Measurements from ENCODE around the gene TNS2. TPM values are rescaled to one million over a fixed set of nuclear protein-coding genes. Genes with fewer than 3 reads are reported as not detected.

Gene TNS2
- total and polyA plus RNA-seq, 9 of the 15 experiments (the other 6 are each of a cell fraction or from before 2014, with no cell fraction given): 0.28 to 3.1 (median 1.2) TPM; not detected in 1

GRCh38 chr12:53054112-53054878 is 4.4 kb downstream of the TNS2 start (continued):
- no peak for TF ChIP-seq MLX (CRISPR knock-in tag; conservative IDR thresholded peaks at IDR 0.05)
- TF ChIP-seq ZNF280B (CRISPR knock-in tag; IDR thresholded peaks at IDR 0.05): no peak
- TF ChIP-seq ZNF3 (CRISPR knock-in tag; IDR thresholded peaks at IDR 0.05): no peak
- TF ChIP-seq ZNF785 (CRISPR knock-in tag; IDR thresholded peaks at IDR 0.05): no peak
- TF ChIP-seq ZNF121 (CRISPR knock-in tag; conservative IDR thresholded peaks at IDR 0.05): no peak
- TF ChIP-seq SMARCA4 (IDR thresholded peaks at IDR 0.05): peak; percentile 41; the same call in 1 of the 2 replicates
- TF ChIP-seq ELF2 (CRISPR knock-in tag; IDR thresholded peaks at IDR 0.05): no peak
- TF ChIP-seq SAFB2 (IDR thresholded peaks at IDR 0.05; ENCODE audit: borderline replicate concordance, low read depth, low read length, severe bottlenecking): no peak
- no peak for TF ChIP-seq COPS2 (conservative IDR thresholded peaks at IDR 0.05)
- 0 out of 2 replicates have a peak, but pooled peaks have one; percentile 47 for TF ChIP-seq MXI1 (IDR thresholded peaks at IDR 0.05; ENCODE audit: low read depth, low read length)
- TF ChIP-seq ZNF589 (CRISPR knock-in tag; IDR thresholded peaks at IDR 0.05; ENCODE audit: low read depth): no peak
- no peak for TF ChIP-seq SMARCC2 (IDR thresholded peaks at IDR 0.05; ENCODE audit: low read depth)
- TF ChIP-seq ZNF347 (CRISPR knock-in tag; IDR thresholded peaks at IDR 0.05; ENCODE audit: low read depth): no peak
- TF ChIP-seq CBX1 (IDR thresholded peaks at IDR 0.05; ENCODE audit: low read depth): no peak
- TF ChIP-seq PML (IDR thresholded peaks at IDR 0.05; ENCODE audit: low read length): no peak
- TF ChIP-seq ZNF212 (CRISPR knock-in tag; IDR thresholded peaks at IDR 0.05): no peak
- no peak for TF ChIP-seq ILK (tag; IDR thresholded peaks at IDR 0.05; ENCODE audit: borderline replicate concordance, low read depth)
- TF ChIP-seq U2AF1 (optimal IDR thresholded peaks at IDR 0.05; ENCODE audit: low read depth, low read length): no peak
- TF ChIP-seq WHSC1 (IDR thresholded peaks at IDR 0.05; ENCODE audit: low read length): no peak
- TF ChIP-seq RB1 (IDR thresholded peaks at IDR 0.05; ENCODE audit: low read depth): peak; percentile 70; the same call in 1 of the 2 replicates
- no peak for TF ChIP-seq KDM5B (IDR thresholded peaks at IDR 0.05; ENCODE audit: insufficient replicate concordance, low read depth, low read length)
- TF ChIP-seq, protein P1, sequence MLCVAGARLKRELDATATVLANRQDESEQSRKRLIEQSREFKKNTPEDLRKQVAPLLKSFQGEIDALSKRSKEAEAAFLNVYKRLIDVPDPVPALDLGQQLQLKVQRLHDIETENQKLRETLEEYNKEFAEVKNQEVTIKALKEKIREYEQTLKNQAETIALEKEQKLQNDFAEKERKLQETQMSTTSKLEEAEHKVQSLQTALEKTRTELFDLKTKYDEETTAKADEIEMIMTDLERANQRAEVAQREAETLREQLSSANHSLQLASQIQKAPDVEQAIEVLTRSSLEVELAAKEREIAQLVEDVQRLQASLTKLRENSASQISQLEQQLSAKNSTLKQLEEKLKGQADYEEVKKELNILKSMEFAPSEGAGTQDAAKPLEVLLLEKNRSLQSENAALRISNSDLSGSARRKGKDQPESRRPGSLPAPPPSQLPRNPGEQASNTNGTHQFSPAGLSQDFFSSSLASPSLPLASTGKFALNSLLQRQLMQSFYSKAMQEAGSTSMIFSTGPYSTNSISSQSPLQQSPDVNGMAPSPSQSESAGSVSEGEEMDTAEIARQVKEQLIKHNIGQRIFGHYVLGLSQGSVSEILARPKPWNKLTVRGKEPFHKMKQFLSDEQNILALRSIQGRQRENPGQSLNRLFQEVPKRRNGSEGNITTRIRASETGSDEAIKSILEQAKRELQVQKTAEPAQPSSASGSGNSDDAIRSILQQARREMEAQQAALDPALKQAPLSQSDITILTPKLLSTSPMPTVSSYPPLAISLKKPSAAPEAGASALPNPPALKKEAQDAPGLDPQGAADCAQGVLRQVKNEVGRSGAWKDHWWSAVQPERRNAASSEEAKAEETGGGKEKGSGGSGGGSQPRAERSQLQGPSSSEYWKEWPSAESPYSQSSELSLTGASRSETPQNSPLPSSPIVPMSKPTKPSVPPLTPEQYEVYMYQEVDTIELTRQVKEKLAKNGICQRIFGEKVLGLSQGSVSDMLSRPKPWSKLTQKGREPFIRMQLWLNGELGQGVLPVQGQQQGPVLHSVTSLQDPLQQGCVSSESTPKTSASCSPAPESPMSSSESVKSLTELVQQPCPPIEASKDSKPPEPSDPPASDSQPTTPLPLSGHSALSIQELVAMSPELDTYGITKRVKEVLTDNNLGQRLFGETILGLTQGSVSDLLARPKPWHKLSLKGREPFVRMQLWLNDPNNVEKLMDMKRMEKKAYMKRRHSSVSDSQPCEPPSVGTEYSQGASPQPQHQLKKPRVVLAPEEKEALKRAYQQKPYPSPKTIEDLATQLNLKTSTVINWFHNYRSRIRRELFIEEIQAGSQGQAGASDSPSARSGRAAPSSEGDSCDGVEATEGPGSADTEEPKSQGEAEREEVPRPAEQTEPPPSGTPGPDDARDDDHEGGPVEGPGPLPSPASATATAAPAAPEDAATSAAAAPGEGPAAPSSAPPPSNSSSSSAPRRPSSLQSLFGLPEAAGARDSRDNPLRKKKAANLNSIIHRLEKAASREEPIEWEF (CRISPR knock-in tag; IDR thresholded peaks at IDR 0.05): no peak
